Smooth muscle cell (in vitro differentiated cells): ENCODE results near the gene TRIM37. TPM values are rescaled to one million over a fixed set of nuclear protein-coding genes. Genes with fewer than 3 reads are reported as not detected.

Source experiments
- DNase-seq: peaks from one replicate; lab custom pipeline; 2025; ENCODE audit not compliant: unreplicated experiment; lab: John Stamatoyannopoulos, UW
- H2AFZ ChIP-seq: fragments of 200-600 bp; sonication (generic); 2 replicates; pipeline ENCODE4 v1.6.0; 2016; ENCODE audit warnings: antibody characterized with exemption, low read depth, mild to moderate bottlenecking
- H3F3A ChIP-seq: fragments of 200-600 bp; sonication (generic); 2 replicates; pipeline ENCODE4 v1.6.0; 2017; ENCODE audit warnings: antibody characterized with exemption, low read depth
- H3K27ac ChIP-seq: fragments of 200-600 bp; sonication (generic); 2 replicates; pipeline ENCODE4 v1.5.1; 2016; ENCODE audit warnings: low read depth, mild to moderate bottlenecking
- H3K27me3 ChIP-seq: fragments of 200-600 bp; sonication (generic); 2 replicates; pipeline ENCODE4 v1.6.1; 2016; ENCODE audit warnings: low read depth, mild to moderate bottlenecking
- H3K36me3 ChIP-seq: fragments of 200-600 bp; sonication (generic); 2 replicates; pipeline ENCODE4 v1.5.1; 2016; ENCODE audit warnings: low read depth
- H3K4me1 ChIP-seq: fragments of 200-600 bp; sonication (generic); 2 replicates; pipeline ENCODE4 v1.5.1; 2016; ENCODE audit warnings: low read depth
- H3K4me2 ChIP-seq: fragments of 200-600 bp; sonication (generic); 2 replicates; pipeline ENCODE4 v1.6.0; 2016; ENCODE audit warnings: mild to moderate bottlenecking
- H3K4me3 ChIP-seq: fragments of 200-600 bp; sonication (generic); 2 replicates; pipeline ENCODE4 v1.5.1; 2016; ENCODE audit warnings: mild to moderate bottlenecking
- H3K79me2 ChIP-seq: fragments of 200-600 bp; sonication (generic); 2 replicates; pipeline ENCODE4 v1.6.0; 2016; ENCODE audit warnings: low read depth, mild to moderate bottlenecking
- H3K9ac ChIP-seq: fragments of 200-600 bp; sonication (generic); 2 replicates; pipeline ENCODE4 v1.6.0; 2016; ENCODE audit warnings: low read depth
- H3K9me3 ChIP-seq: fragments of 200-600 bp; sonication (generic); replicated peaks from 2 replicates; pipeline ENCODE4 v1.5.1; 2016; ENCODE audit warnings: low read depth
- H4K20me1 ChIP-seq: fragments of 200-600 bp; sonication (generic); 2 replicates; pipeline ENCODE4 v1.6.0; 2016; ENCODE audit warnings: low read depth
- CTCF ChIP-seq: fragments of 200-600 bp; sonication (generic); IDR thresholded peaks from 2 replicates; pipeline ENCODE4 v1.5.1; 2017; ENCODE audit warnings: borderline replicate concordance, mild to moderate bottlenecking, antibody characterized with exemption; ENCODE audit not compliant: insufficient read depth, poor library complexity, severe bottlenecking
- WGBS: methylation state at CpG from one replicate; pipeline ENCODE4 v1.1.7; 2016; ENCODE audit warnings: low lambda C conversion rate; 5-methylcytosine and 5-hydroxymethylcytosine counted together
- polyA plus RNA-seq: library from polyadenylated mRNA; unstranded; fragments of >200 nt; fragmentation: Nextera tagmentation; extraction: Ambion mirVana; gene quantifications from 2 replicates; pipeline ENCODE4 v1.2.1, GENCODE V29; 2016
- total RNA-seq: library from RNA; depleted of rRNA; stranded (reverse); fragments of >200 nt; gene quantifications from 2 replicates; pipeline ENCODE4 v1.2.3, GENCODE V29; 2014

TRIM37 gene
- total and polyA plus RNA-seq, 2 experiments from 2014 or later, result 8.0 to 16.5 TPM

DNA sequence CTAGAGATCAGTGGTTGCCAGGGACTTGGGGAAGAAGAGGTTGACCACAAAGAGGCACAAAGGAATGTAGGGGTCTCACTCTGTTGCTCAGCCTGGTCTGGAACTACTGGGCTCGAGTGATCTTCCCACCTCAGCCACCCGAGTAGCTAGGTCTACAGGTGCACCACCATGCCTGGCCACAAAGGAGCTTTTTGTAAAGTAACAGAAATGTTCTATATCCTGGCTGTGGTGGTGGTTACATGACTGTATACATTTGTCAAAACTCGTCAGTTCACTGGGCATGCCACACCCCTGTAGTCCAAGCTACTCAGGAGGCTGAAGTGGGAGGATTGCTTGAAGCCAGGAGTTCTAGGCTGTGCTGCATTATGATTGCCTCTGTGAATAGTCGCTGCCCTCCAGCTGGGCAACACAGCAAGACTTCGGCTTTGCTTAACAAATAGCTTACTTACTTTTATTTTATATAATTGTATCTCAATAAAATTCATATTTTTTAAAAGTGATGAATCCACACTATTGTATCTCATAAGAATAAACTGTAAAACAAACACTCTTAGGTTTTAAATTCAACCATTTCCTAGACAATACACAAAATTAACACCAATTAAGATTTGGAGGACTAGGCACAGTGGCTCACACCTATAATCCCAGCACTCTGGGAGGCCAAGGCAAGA, 43.3 kb upstream of the TRIM37 start:
- TF ChIP-seq CTCF, result no peak
- Histone ChIP-seq H3K4me2 (no peak overlapping the region), H3K36me3 (no peaks in the 10 kb centered on the region), H3K4me3 (no peak overlapping the region), H3K9me3 (no peaks in the 10 kb centered on the region), H3K79me2 (peaks cover 91% of the 10 kb centered on the region), H2AFZ (no peak overlapping the region), H4K20me1 (peaks cover 21% of the 10 kb centered on the region), H3F3A (no peaks in the 10 kb centered on the region), H3K27me3 (no peaks in the 10 kb centered on the region), H3K27ac (no peak overlapping the region), H3K9ac (no peak overlapping the region), H3K4me1 (peaks cover 26% of the 10 kb centered on the region)
- DNase-seq, result no peak
- 94% methylated on average over 5 of the region's 5 CpGs for WGBS

DNA sequence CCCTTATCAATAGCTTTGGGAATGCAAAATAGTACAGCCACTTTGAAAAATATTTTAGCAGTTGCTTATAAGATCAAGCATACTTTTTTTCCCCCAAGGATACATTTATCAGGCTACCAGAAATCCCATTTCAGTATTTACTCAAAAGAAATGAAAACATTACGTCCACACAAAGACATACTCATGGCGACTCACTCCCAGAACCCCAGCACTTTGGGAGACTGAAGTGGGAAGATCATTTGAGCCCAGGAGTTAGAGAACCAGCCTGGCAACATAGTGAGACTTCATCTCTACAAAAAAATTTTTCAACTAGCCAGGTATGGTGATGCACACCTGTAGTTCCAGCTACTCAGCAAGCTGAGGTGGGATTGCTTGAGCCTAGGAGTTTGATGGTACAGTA, 42.4 kb upstream of the TRIM37 start:
- Histone ChIP-seq H2AFZ (no peak overlapping the region), H3K79me2 (peaks cover 100% of the 10 kb centered on the region), H3K4me1 (peaks cover 26% of the 10 kb centered on the region), H3F3A (no peaks in the 10 kb centered on the region), H3K27me3 (no peaks in the 10 kb centered on the region), H3K4me3 (no peak overlapping the region), H4K20me1 (peaks cover 28% of the 10 kb centered on the region), H3K4me2 (peak overlapping the region; percentile 3), H3K9ac (no peak overlapping the region), H3K27ac (no peak overlapping the region), H3K36me3 (no peaks in the 10 kb centered on the region), H3K9me3 (no peaks in the 10 kb centered on the region)
- no peak for DNase-seq
- WGBS, result 55% methylated on average over 2 of the region's 2 CpGs
- no peak for TF ChIP-seq CTCF

GRCh38 chr17:59145571-59146096, 39.0 kb upstream of the TRIM37 start:
- H3K9ac ChIP-seq, result no peak overlapping the region
- H3K27ac ChIP-seq, result no peak overlapping the region
- H2AFZ ChIP-seq, result no peak overlapping the region
- H3F3A ChIP-seq, result no peaks in the 10 kb centered on the region
- H3K4me1 ChIP-seq, result no peaks in the 10 kb centered on the region
- no peaks in the 10 kb centered on the region for H3K27me3 ChIP-seq
- H3K79me2 ChIP-seq, result peaks cover 100% of the 10 kb centered on the region
- DNase-seq, result no peak
- TF ChIP-seq CTCF, result no peak
- 90% methylated on average over 4 of the region's 4 CpGs for WGBS
- H3K9me3 ChIP-seq, result no peaks in the 10 kb centered on the region
- H3K4me2 ChIP-seq, result no peak overlapping the region
- peaks cover 46% of the 10 kb centered on the region for H4K20me1 ChIP-seq
- H3K36me3 ChIP-seq, result no peaks in the 10 kb centered on the region
- no peak overlapping the region for H3K4me3 ChIP-seq

- no peak overlapping the region for H3K9ac ChIP-seq
- no peaks in the 10 kb centered on the region for H3F3A ChIP-seq
- H2AFZ ChIP-seq, result no peak overlapping the region
- no peak overlapping the region for H3K27ac ChIP-seq
- WGBS, result 95% methylated on average over 1 of the region's 1 CpG
- no peak for DNase-seq
- no peak for TF ChIP-seq CTCF
- no peaks in the 10 kb centered on the region for H3K36me3 ChIP-seq
- no peaks in the 10 kb centered on the region for H3K27me3 ChIP-seq
- no peaks in the 10 kb centered on the region for H3K9me3 ChIP-seq
- H4K20me1 ChIP-seq, result peaks cover 56% of the 10 kb centered on the region
- no peak overlapping the region for H3K4me2 ChIP-seq
- H3K4me3 ChIP-seq, result no peak overlapping the region
- H3K4me1 ChIP-seq, result no peaks in the 10 kb centered on the region
- H3K79me2 ChIP-seq, result peaks cover 98% of the 10 kb centered on the region
Measured at GRCh38 chr17:59141860-59142259, 35.2 kb upstream of the TRIM37 start.
